NCI-H446 (cell line): ENCODE data around the gene ANXA2R.
A peak's percentile ranks its signal among the peaks of the same experiment; 100 is the strongest.
"Not testable (repeated sequence)": the region's sequence is repeated elsewhere in the genome, so short reads cannot be mapped to it uniquely, and the experiment has no call there.

Source experiments
- DNase-seq, 2 experiments: peaks; one replicate each; lab custom pipeline; 2025; lab: John Stamatoyannopoulos, UW

The ANXA2R gene

DNA sequence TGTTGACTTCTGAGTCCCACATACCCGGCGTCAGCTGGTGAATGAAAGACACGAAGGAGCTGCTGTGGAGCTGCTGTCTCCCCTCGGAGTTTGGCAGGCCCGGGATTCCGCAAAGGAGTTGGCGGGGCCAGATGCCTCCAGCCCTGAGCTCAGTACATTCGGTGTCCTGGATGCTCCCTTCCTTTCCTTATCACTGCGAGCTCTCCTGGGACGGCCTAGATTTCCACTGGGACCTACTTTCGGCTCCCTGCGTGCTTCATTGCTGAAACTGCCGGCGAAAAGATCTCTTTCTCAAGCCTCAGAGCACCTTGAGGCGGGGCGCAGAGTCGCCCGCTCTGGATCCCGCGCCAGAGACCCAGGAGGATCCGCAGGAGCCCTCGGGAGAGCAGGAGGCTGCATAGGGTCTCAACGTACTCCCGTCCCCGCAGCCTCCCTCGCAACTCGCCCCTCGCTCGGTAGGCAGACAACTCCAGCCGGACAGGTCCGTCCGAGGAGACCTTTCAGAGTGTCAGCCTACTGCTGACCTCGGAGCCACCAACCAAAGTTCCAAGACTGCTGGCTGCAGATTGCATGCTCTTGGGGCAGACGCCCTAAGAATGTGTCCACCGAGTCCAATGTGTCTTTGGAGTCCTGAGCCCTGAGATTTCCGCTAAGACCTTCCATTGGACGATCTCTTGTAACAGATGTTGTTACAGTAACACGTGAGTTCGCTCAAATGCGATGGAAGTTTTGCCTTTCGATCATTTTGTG, 6.1 kb downstream of the ANXA2R start:
- no peak for DNase-seq

DNA sequence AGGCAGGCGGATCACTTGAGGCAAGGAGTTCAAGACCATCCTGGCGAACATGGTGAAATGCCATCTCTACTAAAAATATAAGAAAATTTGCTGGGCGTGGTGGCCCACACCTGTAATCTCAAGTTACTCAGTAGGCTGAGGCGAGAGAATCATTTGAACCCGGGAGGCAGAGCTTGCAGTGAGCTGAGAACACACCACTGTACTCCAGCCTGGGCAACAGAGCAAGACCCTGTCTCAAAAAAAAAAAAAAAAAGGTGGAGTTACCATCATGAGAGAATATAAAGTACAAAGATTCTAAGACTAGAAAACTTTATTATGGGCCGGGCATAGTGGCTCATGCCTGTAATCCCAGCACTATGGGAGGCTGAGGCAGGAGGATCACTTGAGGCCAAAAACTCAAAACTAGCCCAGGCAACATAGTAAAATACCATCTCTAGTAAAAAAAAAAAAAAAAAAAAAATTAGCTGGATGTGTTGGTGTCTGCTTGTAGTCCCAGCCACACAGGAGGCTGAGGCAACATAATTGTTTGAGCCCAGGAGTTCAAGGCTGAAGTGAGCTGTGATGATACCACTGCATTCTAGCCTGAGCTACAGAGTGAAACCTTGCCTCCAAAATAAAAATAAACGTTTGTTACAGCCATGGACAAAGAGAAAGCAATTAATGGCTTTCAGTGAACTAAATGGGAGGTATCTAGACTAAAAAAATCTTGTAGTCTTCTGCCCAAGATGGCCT, 12.9 kb downstream of the ANXA2R start:
- DNase-seq: no peak

DNA sequence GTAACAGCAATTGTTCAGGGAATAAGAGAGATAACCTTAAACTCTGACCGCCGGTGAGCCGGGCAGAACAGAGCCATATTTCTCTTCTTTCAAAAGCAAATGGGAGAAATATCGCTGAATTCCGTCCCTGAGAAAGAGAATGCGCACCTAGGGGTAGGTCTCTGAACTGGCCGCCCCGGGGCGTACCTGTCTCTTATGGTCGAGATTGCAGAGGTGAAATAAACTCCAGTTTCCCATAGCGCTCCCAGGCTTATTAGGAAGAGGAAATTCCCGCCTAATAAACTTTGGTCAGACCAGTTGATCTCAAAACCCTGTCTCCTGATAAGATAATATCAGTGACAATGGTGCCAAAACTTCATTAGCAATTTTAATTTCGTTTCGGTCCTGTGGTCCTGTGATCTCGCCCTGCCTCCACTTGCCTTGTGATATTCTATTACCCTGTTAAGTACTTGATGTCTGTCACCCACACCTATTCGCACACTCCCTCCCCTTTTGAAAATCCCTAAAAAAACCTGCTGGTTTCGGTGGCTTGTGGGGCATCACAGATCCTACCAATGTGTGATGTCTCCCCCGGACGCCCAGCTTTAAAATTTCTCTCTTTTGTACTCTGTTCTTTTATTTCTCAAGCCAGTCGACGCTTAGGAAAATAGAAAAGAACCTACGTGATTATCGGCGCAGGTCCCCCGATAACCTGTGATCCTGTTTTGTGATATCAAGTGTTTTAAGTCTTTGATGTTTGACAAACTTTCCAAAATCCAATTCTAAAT, 14.8 kb downstream of the ANXA2R start:
- not testable (repeated sequence) for DNase-seq

DNA sequence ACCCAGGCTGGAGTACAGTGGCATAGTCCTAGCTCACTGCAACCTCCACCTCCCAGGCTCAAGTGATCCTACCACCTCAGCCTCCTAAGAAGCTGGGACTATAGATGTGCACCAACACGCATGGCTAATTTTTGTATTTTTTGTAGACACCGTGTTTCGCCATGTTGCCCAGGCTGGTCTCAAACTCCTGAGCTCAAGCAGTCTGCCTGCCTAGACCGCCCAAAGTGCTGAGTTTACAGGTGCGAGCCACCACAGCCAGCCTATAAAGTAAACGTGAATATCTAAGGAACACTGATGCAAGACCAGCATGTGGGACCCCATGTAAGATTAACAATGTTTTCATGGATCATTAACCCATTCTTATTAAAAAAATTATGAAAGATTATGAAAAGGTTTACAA, 15.9 kb downstream of the ANXA2R start:
- no peak for DNase-seq

DNA sequence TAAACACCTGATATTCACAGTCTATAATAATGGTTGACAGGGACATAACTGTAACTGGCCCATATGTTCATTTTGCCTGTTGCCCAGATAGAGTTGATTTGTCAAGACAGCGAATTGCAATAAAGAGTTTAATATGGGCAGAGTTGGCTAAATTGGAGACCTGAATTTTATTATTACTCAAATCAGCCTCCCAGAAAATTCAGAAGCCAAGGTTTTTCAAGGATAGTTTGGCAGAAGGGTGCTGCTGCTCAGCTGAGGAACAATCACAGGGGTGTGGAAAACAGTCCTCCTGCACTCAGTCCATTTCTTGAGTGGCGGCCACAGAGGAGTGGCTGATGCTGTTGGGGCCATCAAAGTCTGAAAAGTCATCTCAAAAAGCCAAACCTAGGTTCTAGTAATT, 19.0 kb downstream of the ANXA2R start:
- no peak for DNase-seq

DNA sequence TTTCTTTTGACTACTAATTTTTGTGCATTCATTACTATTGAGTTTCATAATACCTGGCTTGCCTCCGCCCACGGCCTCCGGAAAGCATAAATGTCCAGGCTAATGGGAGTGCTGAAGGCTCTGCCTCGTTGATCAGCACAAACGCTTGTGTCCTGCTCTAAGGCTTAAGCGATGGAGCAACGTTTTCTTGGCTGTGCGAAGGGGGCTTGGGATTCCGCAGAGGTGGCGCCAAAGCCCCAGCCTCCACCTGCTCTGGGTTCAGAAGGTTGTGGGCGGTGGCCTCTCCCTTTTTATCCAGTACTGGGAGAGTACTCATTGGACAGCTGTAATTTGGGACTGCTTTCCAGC, 19.7 kb downstream of the ANXA2R start:
- no peak for DNase-seq

DNA sequence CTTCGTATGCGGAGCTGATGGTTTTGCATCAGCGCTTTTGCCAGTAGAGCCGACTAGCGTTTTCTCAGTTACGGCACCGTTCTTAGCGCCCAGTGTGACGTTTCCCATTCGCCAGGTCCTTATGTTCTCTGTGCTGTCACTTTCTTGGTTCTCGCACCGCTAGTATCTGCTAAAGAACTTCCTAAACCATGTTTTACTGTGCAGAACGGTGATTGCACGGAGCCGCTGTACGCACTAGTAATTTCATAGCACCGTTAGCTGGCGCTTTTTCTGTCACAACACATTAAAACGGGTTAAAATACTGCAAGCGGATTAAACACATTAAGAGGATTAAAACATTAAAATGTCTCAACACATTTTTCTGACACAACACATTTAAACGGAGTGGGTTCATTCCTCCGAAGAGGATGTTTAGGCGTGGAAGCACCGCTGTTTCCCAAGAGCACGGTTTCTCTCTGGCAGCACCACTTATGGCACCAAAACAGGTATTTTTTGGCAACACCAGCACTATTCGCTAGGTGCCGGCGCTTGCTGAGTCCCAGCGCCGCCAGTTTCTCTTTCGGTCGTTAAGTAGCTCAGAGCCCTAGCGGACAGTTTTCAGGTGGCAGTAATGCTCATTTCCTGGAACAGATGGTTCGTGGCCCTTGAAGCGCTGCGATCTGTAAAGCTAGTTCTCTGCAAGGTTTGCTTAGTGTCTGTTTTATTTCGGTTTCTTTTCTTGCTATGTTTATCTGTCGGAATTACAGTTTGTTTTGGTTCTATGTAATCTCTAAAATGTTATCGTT, 20.3 kb downstream of the ANXA2R start:
- DNase-seq: peak; percentile 24 to 60

DNA sequence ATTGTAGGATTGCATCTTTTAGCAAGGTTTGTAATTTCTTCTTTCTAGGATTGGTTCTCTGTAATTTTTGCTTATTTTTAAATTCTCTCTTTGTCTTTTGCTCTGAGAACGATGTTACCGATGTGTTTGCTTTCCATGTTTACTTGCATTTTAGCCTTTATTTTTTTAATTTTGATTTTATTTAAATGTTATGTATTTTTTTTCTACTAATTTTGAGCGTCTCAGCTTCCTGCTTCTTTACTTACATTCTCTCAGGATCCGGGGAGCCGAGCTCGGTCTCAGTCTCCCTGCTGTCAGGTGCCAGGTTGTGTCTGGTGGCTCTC, 20.9 kb downstream of the ANXA2R start:
- no peak for DNase-seq

DNA sequence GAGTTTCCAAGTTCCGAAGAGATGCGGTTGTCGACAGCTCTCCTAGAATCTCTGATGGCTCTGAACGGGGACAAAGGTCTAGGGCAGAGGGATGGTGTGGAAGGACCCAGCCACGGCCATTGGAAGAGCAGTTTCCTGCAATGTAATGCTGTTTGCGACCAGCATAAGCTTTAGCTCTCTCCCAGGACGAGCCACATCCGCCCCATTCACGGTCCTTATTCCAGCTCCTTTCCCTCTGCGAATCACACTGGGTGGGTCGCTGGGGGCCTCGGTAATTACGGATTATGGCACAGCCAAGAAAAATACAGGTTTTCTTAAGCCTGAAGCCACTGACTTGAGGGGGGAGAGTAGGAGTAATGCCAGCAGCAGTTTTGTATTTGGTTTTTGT, 22.7 kb downstream of the ANXA2R start:
- DNase-seq: no peak

DNA sequence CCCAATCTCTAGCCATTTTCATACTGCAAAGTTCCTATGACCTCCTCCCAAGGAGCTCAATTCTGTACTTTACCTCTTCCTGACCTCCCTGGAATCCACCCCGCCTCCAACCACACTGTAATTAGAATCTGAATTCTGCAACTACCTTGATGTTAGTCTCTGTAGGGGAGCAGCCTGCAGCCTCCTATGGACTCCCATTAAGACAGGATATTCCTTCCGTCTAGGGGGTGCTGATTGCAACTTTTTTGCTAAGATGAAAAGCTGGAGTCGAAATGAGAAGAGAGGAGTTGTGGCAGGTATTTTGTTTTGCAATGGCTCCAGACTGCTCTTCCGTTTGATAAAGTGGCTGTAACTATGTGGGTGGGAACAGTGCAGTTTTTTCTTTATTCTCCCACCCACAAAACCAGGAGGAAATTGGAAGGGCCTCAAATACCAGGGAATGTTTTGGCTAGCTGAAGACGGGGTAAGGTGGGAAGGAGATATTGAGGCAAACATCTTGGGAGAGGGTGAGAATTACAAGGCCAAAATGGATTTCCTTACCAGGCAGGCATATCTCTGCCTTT, 23.8 kb downstream of the ANXA2R start:
- no peak for DNase-seq

DNA sequence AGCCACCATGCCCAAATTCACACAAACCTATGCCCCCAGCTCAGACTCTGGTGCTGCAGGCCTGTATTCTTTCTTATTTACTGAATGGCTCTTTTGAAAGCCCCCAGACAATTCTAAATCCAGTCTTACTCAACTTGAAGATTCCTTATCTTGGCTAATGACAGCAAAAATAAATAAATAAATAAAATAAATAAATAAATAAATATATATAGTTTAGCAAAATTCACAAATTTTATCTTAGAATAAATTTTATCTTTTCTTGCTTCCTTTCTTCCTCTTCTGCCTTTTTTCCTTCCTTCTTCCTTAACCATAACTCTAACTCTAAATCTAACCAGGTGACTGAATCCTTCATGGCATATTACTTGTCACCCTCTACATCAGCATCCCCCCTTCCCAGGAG, 25.6 kb downstream of the ANXA2R start:
- DNase-seq: no peak

DNA sequence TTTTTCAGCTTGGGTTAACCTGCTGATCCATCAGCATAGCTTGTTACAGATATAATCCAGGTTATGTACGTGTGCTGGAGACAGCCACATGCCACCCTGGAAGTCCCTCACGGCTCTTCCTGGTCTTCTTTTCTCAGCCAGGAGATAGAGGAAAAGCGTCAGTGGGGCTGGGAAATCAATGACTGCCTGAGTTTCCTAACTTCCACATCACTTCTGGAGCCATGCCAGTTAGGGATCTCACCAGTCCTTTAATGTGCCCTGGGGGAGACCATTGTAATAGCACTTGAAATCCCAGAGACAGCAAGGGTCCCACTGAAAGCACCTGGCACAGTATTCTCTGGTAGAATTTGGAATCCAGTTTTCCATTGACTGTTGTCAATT, 29.2 kb downstream of the ANXA2R start:
- no peak for DNase-seq

DNA sequence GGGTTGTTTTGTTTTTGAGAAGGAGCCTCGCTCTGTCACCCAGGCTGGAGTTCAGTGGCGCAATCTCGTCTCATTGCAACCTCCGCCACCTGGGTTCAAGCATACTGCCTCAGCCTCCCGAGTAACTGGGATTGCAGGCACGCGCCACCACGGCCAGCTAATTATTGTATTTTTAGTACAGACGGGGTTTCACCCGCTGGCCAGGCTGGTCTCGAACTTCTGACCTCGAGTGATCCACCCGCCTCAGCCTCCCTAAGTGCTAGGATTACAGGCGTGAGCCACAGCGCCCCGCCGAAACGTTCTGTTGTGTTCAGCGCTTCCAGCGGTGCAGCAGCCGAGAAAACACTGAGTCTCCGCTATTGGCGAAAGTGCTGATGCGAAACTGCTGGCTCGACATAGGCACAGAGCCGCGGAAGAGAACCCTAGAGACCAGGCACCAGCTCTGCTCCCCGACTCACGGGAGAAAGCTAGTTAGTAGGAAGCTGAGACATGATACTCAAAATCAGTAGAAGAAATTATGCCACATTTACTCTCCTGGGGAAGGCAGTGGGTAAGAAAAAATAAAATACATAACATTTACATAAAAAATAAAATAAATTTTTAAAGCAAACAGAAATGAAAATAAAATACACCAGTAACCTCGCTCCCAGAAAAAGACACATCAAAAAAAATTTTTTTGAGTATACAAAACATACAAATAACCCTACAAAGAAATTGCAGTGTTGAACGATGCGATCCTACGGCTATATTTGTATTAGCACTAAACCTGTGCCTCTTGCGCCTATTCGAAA, 31.6 kb downstream of the ANXA2R start:
- DNase-seq: peak; percentile 46 to 87

DNA sequence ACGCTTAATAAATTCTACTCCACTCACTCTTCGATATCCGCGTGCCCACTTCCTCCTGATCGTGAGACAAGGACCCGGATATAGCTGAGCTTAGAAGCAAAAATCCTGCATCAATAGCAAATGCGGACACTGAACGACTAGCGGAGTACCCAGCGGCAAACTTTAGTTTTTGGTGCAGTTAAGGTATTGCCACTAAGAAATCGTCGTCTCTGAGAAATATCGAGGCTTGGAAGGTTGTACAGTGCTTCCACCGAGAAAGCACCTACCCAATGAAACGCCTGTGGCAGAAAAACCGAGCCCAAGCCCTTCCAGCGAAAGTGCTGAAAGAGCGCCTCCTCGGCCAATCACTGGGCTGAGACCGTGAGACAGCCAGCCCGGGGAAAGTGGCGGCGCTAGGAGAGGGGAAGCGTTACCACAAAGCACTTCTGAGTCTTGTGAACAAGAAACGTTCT, 32.2 kb downstream of the ANXA2R start:
- DNase-seq: peak; percentile 70 to 85

DNA sequence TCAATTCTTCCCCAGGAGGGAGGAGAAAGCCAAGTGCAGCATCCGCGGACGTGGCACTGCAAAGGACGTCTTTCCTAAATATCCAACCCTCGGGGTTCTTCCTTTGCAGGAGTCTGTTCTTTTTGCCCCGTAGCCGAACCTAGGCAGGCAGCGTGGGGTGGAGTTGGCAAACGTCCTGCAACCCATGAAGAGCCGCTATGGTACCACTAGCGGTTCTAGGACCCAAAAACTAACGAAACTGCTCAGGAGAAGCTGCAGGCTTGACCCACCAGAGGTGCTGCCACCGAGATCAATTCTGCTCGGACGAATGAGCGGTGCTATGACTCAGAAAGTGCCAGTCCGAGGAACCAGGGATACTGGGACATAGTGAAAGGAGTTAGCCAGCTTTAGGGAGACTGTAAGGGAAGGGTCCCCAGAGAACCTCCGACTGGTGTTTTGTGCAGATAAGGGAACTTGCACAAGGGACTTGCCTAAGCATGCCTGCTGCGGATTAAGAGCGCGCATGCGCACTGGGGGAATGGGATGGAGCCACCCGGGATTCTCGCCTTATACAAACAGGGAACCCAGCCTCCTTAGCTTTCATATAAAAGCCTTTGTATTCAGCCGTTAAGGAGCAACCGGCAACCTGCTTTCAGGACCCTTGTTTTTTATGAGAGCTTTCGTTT, 32.7 kb downstream of the ANXA2R start:
- peak; percentile 85 to 86 for DNase-seq

DNA sequence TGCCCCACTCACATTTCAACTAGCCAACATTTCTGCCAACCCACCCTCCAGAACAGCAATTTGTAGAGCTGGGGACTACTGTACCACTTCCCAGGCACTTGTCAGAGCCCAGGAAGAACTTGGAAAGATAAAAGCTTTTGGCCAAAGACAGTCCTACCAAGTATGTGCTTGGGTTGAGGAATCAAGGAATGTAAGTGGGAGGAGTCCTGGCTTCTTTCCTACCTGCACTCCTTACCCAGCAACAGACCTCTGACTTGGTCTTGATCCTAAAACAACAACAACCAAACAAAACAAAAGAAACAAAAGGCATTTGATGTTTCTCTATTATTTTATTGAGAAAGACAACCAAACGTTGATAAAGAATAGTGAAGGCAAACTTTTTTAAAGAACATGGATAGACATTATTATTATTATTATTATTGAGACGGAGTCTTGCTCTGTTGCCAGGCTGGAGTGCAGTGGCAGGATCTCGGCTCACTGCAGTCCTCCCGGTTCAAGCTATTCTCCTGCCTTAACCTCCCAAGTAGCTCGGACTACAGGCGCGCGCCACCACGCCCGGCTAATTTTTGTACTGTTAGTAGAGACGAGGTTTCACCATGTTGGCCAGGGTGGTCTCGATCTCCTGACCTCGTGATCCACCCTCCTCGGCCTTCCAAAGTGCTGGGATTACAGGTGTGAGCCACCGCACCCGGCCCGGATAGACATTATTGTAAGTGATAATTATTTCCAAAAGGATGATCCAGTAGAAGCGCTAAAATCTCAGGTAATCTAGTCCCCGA, 33.5 kb downstream of the ANXA2R start:
- DNase-seq: no peak

DNA sequence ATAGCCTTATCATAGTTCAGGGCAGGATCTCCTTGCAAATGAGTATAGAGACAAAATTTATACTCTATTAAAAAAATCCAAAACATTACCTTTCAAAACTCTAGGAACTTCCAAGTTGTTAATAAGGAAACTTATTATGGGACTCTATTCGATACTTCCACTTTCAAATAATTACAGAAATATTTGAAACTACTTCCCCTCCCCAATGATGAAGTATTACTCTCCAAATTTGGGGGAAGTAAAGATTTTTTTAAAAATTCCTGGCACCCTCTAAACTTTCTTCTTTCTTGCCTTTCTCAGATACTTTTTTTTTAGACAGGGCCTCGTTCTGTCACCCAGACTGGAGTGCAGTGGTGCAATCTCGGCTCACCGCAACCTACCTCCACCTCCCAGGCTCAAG, 35.1 kb downstream of the ANXA2R start:
- DNase-seq: no peak

DNA sequence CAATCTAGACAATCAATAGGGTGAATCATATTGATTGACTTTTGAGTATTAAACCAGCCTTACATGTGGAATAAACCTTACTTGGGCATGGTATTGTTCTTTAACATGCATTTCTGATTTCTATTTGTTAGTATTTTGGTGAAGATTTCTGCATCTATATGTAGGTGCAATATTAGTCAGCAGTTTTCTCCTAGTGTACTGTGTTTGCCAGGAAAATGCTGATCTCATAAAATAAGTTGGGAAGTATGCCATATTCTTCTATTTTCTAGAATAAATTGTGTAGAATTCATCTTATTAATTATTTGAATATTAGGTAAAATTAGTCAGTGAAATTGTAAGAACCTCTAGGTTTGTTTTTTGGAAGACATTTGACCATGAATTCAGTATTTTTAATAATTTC, 38.4 kb downstream of the ANXA2R start:
- DNase-seq: no peak

DNA sequence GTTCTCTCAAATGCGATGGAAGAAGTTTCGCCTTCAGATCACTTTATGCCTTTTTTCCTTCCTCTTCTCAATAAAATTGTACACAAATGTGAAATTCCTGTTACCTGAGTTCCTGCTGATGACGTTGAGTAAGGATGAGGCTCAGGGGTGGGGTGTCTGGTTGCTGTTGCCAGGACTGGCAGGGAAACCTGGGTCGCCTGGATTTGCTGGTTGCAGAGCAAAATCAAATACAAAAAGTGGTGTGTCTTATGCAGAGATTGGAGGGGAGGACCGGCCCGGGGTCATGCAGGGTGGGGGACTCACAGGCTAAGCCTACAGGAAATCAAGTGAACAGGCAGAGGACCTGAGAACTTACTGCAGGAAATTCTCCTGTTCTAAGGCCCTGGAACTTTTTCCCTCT, 39.2 kb downstream of the ANXA2R start:
- DNase-seq: no peak
